Liver (tissue), 9 donors: Measurements from ENCODE around the gene HMGB4. TPM values are rescaled to one million over a fixed set of nuclear protein-coding genes. Genes with fewer than 3 reads are reported as not detected.

ENCODE experiments used
- DNase-seq: peaks from one replicate; pipeline ENCODE4 v3.0.0-alpha.2; 2017; ENCODE audit warnings: low spot score
- H3K27ac ChIP-seq, 2 donors: one replicate each; pipeline ENCODE4 v1.7.0; 2013; ENCODE audit warnings: inconsistent platforms in 2 of 2, low read length in 2 of 2, control low read depth in 1 of 2, low read depth in 1 of 2, mild to moderate bottlenecking in 1 of 2
- H3K27me3 ChIP-seq, 4 donors: one replicate each; pipeline versions ENCODE4 v1.6.1 to v1.7.0; 2013; ENCODE audit warnings: low read length in 3 of 4, inconsistent platforms in 1 of 4, mild to moderate bottlenecking in 1 of 4, moderate library complexity in 1 of 4; ENCODE audit not compliant: control insufficient read depth in 4 of 4, insufficient read depth in 4 of 4
- H3K36me3 ChIP-seq, 4 donors: one replicate each; pipeline versions ENCODE4 v1.6.1 to v1.7.0; 2013; ENCODE audit warnings: low read length in 3 of 4, mild to moderate bottlenecking in 3 of 4, low read depth in 1 of 4, moderate library complexity in 1 of 4; ENCODE audit not compliant: control insufficient read depth in 4 of 4, insufficient read depth in 3 of 4
- H3K4me1 ChIP-seq, 4 donors: one replicate each; pipeline versions ENCODE4 v1.6.1 to v1.7.0; 2013; ENCODE audit warnings: low read length in 3 of 4, mild to moderate bottlenecking in 3 of 4, moderate library complexity in 1 of 4; ENCODE audit not compliant: control insufficient read depth in 4 of 4, insufficient read depth in 4 of 4
- H3K4me3 ChIP-seq, 3 donors: one replicate each; pipeline versions ENCODE4 v1.6.1 to v1.7.0; 2013; ENCODE audit warnings: low read length in 3 of 3, control low read depth in 1 of 3, low read depth in 1 of 3, mild to moderate bottlenecking in 1 of 3
- H3K9ac ChIP-seq, 2 donors: one replicate each; pipeline ENCODE4 v1.7.0; 2013; ENCODE audit warnings: low read length in 2 of 2, mild to moderate bottlenecking in 2 of 2, moderate library complexity in 2 of 2, control low read depth in 1 of 2, low read depth in 1 of 2
- H3K9me3 ChIP-seq, 4 donors: one replicate each; pipeline versions ENCODE4 v1.6.1 to v1.7.0; 2013; ENCODE audit warnings: low read length in 3 of 4; ENCODE audit not compliant: control insufficient read depth in 4 of 4
- EGR1 ChIP-seq, 2 donors: IDR thresholded peaks; 2 replicates each; pipeline ENCODE4 v1.6.1; 2016 to 2018; ENCODE audit warnings: antibody characterized with exemption in 2 of 2, low read depth in 2 of 2
- FOXA1 ChIP-seq: IDR thresholded peaks from 2 replicates; pipeline ENCODE4 v1.6.1; 2016; ENCODE audit warnings: antibody characterized with exemption
- FOXA2 ChIP-seq: IDR thresholded peaks from 2 replicates; pipeline ENCODE4 v1.6.1; 2016; ENCODE audit warnings: antibody characterized with exemption
- GABPA ChIP-seq, 2 donors: IDR thresholded peaks in 1 of 2; conservative IDR thresholded peaks in 1 of 2; 2 replicates each; pipeline ENCODE4 v1.6.1; 2016; ENCODE audit warnings: antibody characterized with exemption in 2 of 2, mild to moderate bottlenecking in 1 of 2, moderate library complexity in 1 of 2
- HNF4A ChIP-seq, 2 donors: conservative IDR thresholded peaks; 2 replicates each; pipeline ENCODE4 v1.6.1; 2016; ENCODE audit warnings: antibody characterized with exemption in 2 of 2, mild to moderate bottlenecking in 2 of 2
- HNF4G ChIP-seq: IDR thresholded peaks from 2 replicates; pipeline ENCODE4 v1.6.1; 2016; ENCODE audit warnings: antibody characterized with exemption
- JUND ChIP-seq, 2 donors: IDR thresholded peaks; 2 replicates each; pipeline ENCODE4 v1.6.1; 2016; ENCODE audit warnings: antibody characterized with exemption in 2 of 2
- MAX ChIP-seq: IDR thresholded peaks from 2 replicates; pipeline ENCODE4 v1.6.1; 2016; ENCODE audit warnings: antibody characterized with exemption
- NR2F2 ChIP-seq: IDR thresholded peaks from 2 replicates; pipeline ENCODE4 v1.6.1; 2016; ENCODE audit warnings: antibody characterized with exemption
- RAD21 ChIP-seq, 2 donors: IDR thresholded peaks; 2 replicates each; pipeline ENCODE4 v1.6.1; 2016; ENCODE audit warnings: antibody characterized with exemption in 2 of 2, mild to moderate bottlenecking in 2 of 2
- REST ChIP-seq: IDR thresholded peaks from 2 replicates; pipeline ENCODE4 v1.6.1; 2016; ENCODE audit warnings: antibody characterized with exemption, mild to moderate bottlenecking
- RXRA ChIP-seq, 2 donors: IDR thresholded peaks; 2 replicates each; pipeline ENCODE4 v1.6.1; 2017 to 2018; ENCODE audit warnings: antibody characterized with exemption in 2 of 2, mild to moderate bottlenecking in 1 of 2
- SP1 ChIP-seq: IDR thresholded peaks from 2 replicates; pipeline ENCODE4 v1.6.1; 2018; ENCODE audit warnings: antibody characterized with exemption, mild to moderate bottlenecking
- TAF1 ChIP-seq: conservative IDR thresholded peaks from 2 replicates; pipeline ENCODE4 v1.6.1; 2016; ENCODE audit warnings: antibody characterized with exemption, mild to moderate bottlenecking
- YY1 ChIP-seq: IDR thresholded peaks from 2 replicates; pipeline ENCODE4 v1.6.1; 2016; ENCODE audit warnings: antibody characterized with exemption, mild to moderate bottlenecking
- WGBS: extraction: QIAGEN DNeasy Blood & Tissue Kit; methylation state at CpG from one replicate; pipeline ENCODE4 v1.1.7; 2013; 5-methylcytosine and 5-hydroxymethylcytosine counted together
- polyA plus RNA-seq, 2 donors: library from polyadenylated mRNA; stranded (reverse) in 1 of 2; unstranded in 1 of 2; fragments of 200-250 nt in 1 of 2; fragments of >200 nt in 1 of 2; fragmentation: Nextera tagmentation in 1 of 2; extraction: Ambion mirVana in 1 of 2; gene quantifications; one replicate each; pipeline versions ENCODE4 v1.2.1 to v1.2.3, GENCODE V29; 2013 to 2015
- total RNA-seq, 2 donors: library from RNA; depleted of rRNA; stranded (reverse); fragments of >200 nt; gene quantifications; one replicate each; pipeline ENCODE4 v1.2.3, GENCODE V29; 2014
- TF ChIP-seq, protein P1 (sequence below): IDR thresholded peaks from 2 replicates; pipeline ENCODE4 v1.6.1; 2016; ENCODE audit warnings: antibody characterized with exemption
- TF ChIP-seq, protein P2 (sequence below): fragments of 150-350 bp; IDR thresholded peaks from 2 replicates; pipeline ENCODE4 v1.5.1; 2017; ENCODE audit warnings: improper control_type of control experiment, low read depth, low read length; ENCODE audit not compliant: missing input control
- TF ChIP-seq, protein P3 (sequence below): IDR thresholded peaks from 2 replicates; pipeline ENCODE4 v1.6.1; 2016; ENCODE audit warnings: antibody characterized with exemption
- donor health status: healthy.
- donor health status: healthy.
- donor health status: healthy.
- donor health status: healthy.
- donor health status: healthy.

HMGB4 gene
- total and polyA plus RNA-seq, 4 donors = not detected

- TF ChIP-seq, protein P1, sequence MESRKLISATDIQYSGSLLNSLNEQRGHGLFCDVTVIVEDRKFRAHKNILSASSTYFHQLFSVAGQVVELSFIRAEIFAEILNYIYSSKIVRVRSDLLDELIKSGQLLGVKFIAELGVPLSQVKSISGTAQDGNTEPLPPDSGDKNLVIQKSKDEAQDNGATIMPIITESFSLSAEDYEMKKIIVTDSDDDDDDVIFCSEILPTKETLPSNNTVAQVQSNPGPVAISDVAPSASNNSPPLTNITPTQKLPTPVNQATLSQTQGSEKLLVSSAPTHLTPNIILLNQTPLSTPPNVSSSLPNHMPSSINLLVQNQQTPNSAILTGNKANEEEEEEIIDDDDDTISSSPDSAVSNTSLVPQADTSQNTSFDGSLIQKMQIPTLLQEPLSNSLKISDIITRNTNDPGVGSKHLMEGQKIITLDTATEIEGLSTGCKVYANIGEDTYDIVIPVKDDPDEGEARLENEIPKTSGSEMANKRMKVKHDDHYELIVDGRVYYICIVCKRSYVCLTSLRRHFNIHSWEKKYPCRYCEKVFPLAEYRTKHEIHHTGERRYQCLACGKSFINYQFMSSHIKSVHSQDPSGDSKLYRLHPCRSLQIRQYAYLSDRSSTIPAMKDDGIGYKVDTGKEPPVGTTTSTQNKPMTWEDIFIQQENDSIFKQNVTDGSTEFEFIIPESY = no peak
- TF ChIP-seq TAF1 (no peak), RXRA (IDR thresholded peaks at IDR 0.05) (no peak), FOXA2 (no peak)
These were observed 10.4 kb upstream of the HMGB4 start (continued) for GRCh38 chr1:33853431-33853830.

DNA sequence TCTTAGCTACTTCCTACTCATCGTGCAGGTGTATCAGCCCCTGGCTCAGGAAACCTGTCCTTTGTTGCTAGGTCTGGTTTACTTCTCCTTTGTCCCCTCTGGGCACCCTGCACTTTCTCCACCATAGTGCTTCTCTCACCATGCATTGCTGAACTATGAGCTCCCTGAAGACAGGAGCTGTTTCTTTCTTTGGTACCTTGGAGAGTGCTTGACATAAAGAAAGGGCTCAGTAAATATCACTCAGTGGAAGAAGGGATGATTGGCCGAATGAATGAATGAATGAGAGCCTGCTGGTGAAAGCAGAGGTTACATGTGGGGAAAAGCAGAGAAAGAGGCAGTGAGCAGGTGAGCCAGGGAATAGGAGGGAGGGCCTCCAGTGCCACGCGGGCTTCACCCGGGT, 9.8 kb upstream of the HMGB4 start:
- Histone ChIP-seq H3K4me3 (no peak overlapping the region), H3K36me3 (no peaks in the 10 kb centered on the region), H3K27me3 (peaks cover 0 to 2% (median 0%) of the 10 kb centered on the region in 4 donors), H3K27ac (no peak overlapping the region), H3K9me3 (no peaks in the 10 kb centered on the region), H3K4me1 (no peaks in the 10 kb centered on the region), H3K9ac (no peak overlapping the region)
- no peak for TF ChIP-seq FOXA1
- DNase-seq = no peak
- 81% methylated on average over 5 of the region's 5 CpGs for WGBS

GRCh38 chr1:33860671-33861070, 3.2 kb upstream of the HMGB4 start:
- no peaks in the 10 kb centered on the region for H3K9me3 ChIP-seq
- no peak overlapping the region for H3K27ac ChIP-seq
- no peak overlapping the region for H3K9ac ChIP-seq
- H3K4me3 ChIP-seq = no peak overlapping the region
- peaks cover 0 to 3% (median 0%) of the 10 kb centered on the region in 4 donors for H3K27me3 ChIP-seq
- no peak for TF ChIP-seq FOXA2
- TF ChIP-seq, protein P2, sequence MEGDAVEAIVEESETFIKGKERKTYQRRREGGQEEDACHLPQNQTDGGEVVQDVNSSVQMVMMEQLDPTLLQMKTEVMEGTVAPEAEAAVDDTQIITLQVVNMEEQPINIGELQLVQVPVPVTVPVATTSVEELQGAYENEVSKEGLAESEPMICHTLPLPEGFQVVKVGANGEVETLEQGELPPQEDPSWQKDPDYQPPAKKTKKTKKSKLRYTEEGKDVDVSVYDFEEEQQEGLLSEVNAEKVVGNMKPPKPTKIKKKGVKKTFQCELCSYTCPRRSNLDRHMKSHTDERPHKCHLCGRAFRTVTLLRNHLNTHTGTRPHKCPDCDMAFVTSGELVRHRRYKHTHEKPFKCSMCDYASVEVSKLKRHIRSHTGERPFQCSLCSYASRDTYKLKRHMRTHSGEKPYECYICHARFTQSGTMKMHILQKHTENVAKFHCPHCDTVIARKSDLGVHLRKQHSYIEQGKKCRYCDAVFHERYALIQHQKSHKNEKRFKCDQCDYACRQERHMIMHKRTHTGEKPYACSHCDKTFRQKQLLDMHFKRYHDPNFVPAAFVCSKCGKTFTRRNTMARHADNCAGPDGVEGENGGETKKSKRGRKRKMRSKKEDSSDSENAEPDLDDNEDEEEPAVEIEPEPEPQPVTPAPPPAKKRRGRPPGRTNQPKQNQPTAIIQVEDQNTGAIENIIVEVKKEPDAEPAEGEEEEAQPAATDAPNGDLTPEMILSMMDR = no peak
- no peak for TF ChIP-seq TAF1
- no peak for TF ChIP-seq REST
- no peak for TF ChIP-seq MAX
- TF ChIP-seq, protein P1 = no peak
- no peak for TF ChIP-seq EGR1 (IDR thresholded peaks at IDR 0.05; ENCODE audit: low read depth in 2 of 2)
- TF ChIP-seq SP1 = no peak
- no peak for TF ChIP-seq RXRA (IDR thresholded peaks at IDR 0.05)
- TF ChIP-seq GABPA (IDR thresholded peaks at IDR 0.05 in 1 of 2, conservative IDR thresholded peaks at IDR 0.05 in 1 of 2) = no peak
- TF ChIP-seq NR2F2 = no peak
- TF ChIP-seq FOXA1 = no peak
- TF ChIP-seq YY1 = no peak
- TF ChIP-seq RAD21 (IDR thresholded peaks at IDR 0.05) = no peak
- TF ChIP-seq, protein P3, sequence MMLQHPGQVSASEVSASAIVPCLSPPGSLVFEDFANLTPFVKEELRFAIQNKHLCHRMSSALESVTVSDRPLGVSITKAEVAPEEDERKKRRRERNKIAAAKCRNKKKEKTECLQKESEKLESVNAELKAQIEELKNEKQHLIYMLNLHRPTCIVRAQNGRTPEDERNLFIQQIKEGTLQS = no peak
- no peak for TF ChIP-seq HNF4A (conservative IDR thresholded peaks at IDR 0.05)
- TF ChIP-seq JUND (IDR thresholded peaks at IDR 0.05) = no peak
- TF ChIP-seq HNF4G = no peak
- H3K36me3 ChIP-seq = no peaks in the 10 kb centered on the region
- H3K4me1 ChIP-seq = no peaks in the 10 kb centered on the region
- DNase-seq = no peak
- WGBS = 82% methylated on average over 2 of the region's 2 CpGs
